Placental pericyte (primary cell): ENCODE results near the gene STK32C. TPM values are rescaled to one million over a fixed set of nuclear protein-coding genes. Genes with fewer than 3 reads are reported as not detected.

ENCODE experiments used
- total RNA-seq: library from RNA; depleted of rRNA; stranded (reverse); fragments of >200 nt; gene quantifications from 2 replicates; pipeline ENCODE4 v1.2.3, GENCODE V29; 2012

STK32C gene
- total RNA-seq = 16.3 and 24.9 TPM in 2 replicates

DNA sequence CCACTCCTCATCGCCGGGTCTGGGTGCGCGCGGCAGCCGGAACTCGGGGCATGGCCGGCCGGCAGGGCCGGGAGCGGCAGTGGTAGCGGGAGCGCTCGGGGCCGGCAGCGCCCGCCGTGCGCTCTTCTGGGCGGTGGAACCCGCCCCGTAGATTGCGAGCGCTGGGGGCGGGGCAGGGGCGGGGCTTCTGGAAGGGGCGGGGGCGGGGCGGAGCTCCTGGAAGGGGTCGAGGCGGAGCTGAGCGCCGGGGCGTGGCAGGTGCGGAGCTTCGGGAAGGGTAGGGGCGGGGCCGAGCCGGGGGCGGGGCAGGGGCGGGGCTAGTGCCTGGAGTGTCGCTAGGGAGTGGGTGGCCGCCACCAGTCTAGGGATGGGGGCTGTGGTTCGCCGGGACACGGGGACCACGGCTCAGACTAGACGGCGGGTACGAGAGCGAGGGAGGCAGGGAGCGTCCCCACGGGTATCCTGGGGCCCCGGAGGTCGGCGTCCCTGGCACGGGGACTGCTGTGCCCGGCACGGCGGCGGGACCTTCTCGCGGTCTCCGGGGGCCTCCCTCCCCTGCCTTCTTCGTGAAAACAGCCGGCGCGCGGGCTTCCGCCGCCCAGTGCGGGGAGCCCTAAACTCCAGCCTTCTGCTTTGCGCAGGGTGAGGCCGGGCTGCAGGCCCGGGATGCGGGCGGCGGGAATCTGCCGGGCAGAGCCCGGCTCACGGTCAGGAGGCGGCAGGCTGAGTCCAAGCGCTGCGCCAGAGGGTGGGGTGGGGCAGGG lies at the start of gene STK32C:
Gene STK32C, minus strand, starts transcription at position 128 of the 764 bp plus-strand sequence. Its CDS starts 117 bp downstream, at position 11.

DNA sequence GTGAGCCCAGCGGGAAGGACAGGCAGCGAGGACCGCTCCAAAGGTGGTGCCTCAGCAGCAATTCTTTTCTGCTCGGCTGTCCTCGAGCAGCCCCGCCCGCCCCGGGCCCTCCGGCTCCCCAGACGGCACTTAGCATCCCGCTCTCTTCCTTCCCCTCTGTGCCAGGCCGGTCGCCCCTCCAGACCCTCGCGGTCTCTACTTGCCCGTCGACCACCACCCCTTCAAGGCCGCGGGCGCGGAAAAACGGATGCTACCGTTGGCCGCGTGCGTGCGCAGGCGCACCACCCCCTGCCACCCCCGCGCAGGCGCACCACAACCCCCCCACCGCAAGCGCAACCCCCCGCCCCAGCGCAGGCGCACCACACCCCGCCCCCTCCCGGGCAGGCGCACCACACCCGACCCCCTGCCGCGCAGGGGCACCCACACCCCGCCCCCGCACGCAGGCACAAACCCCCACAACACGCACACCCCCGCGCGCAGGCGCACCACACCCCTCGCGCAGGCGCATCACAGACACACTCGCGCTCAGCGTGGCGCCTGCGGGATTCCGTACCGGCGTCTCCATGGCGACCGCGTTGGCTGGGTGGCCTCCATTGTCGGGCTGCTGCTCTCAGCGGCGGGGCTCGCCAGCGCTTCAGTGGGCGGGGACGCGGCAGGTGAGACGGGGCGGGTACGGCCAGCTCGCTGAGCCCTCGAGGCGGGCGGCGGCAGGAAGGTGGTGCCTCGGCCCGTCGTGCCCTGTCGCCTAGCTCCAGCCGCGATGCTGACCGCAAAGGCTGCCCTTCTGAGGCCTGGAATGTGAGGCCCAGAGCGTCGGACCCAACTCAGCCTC lies 24.1 kb upstream of the STK32C start, which contains the start of gene LRRC27:
Gene LRRC27, plus strand, starts transcription at position 593 of the 832 bp plus-strand sequence. CDS start 1,332 bp downstream, outside the sequence.

DNA sequence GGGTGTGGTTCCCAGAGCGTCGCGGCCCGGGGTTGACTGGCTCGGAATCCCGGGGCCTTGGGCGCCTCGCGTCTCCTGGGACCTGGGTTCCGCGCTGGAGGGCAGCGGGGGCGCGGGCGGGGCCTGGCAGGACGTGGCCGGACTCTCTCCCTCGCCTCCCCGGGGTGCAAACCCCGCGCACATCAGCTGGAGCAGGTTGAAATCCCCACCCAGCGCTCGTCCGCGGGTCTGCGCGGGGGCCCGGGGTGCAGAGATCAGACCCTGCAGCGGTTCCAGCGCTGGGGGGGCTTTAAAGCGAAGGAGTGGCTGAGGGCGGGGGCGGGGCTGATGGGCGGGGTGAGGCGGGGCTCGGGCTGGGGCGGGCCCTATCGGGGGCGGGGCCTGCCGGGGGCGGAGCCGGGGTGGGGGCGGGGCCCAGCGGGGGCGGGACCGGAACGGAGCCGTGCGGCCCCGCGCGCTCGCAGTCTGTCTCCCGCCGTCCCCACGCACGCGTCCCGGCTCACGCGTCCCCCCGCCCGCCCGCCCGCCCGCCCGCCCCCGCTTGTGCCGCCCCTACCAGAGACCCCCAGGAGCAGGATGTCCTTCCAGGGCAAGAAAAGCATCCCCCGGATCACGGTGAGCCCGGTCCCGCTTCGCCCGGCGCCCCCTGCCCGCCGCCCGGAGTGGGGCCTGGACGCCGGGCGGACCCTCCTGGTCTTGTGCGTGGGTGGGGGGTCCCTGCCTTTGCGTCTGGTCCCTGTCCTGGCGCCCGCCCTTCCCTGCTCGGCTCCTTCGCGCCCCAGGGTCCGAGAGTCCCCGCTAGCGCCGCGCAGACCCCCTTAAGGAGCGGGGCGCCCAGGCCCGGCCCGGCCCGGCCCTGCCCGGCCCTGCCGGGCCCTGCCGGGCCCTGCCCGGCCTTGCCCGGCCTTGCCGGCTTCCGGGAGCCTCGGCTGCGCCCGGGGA lies 121.0 kb downstream of the STK32C start, which contains the start of gene DPYSL4:
Gene DPYSL4, plus strand, starts transcription at position 461 of the 942 bp plus-strand sequence. Its CDS starts 116 bp downstream, at position 577.

Other genes with a start within 250 kb of the STK32C start
- under 0.01 TPM in 2 replicates for gene JAKMIP3, start 242.0 kb downstream of the STK32C start, total RNA-seq
- 3.9 and 5.7 TPM in 2 replicates for gene DPYSL4, start 121.0 kb downstream of the STK32C start, total RNA-seq
- 8.7 and 15.3 TPM in 2 replicates for gene LRRC27, start 24.2 kb upstream of the STK32C start, total RNA-seq
- 12.0 and 14.5 TPM in 2 replicates for gene PWWP2B, start 89.2 kb upstream of the STK32C start, total RNA-seq
- gene INPP5A, start 229.8 kb upstream of the STK32C start, total RNA-seq = 54.5 and 79.7 TPM in 2 replicates